COLO668 (cell line): ENCODE results near the gene SRSF3.
"Not testable (repeated sequence)": the region's sequence is repeated elsewhere in the genome, so short reads cannot be mapped to it uniquely, and the experiment has no call there.

Source experiments
- DNase-seq: peaks from one replicate; lab custom pipeline; 2025; ENCODE audit not compliant: unreplicated experiment; lab: John Stamatoyannopoulos, UW

The SRSF3 gene

GRCh38 chr6:36594029-36594815, at the start of gene SRSF3:
Gene SRSF3 (plus strand): TSS chr6:36594362. CDS start chr6:36596763, 2,401 bp downstream.
- DNase-seq: peak; percentile 94

- DNase-seq: no peak
Measured at GRCh38 chr6:36545767-36546307, 48.3 kb upstream of the SRSF3 start.

- no peak for DNase-seq
Measured at GRCh38 chr6:36546308-36546919, 47.7 kb upstream of the SRSF3 start.

- DNase-seq: peak; percentile 83
Measured at GRCh38 chr6:36546920-36547645, 47.1 kb upstream of the SRSF3 start, which contains the start of gene STK38. Gene STK38 (minus strand): TSS chr6:36547479. CDS start chr6:36540202, 7,277 bp downstream.

GRCh38 chr6:36547646-36548400, 46.3 kb upstream of the SRSF3 start:
- no peak for DNase-seq

GRCh38 chr6:36548401-36548743, 45.8 kb upstream of the SRSF3 start:
- no peak for DNase-seq

GRCh38 chr6:36550473-36551000, 43.6 kb upstream of the SRSF3 start:
- no peak for DNase-seq

- no peak for DNase-seq
Measured at GRCh38 chr6:36555750-36556252, 38.4 kb upstream of the SRSF3 start.

GRCh38 chr6:36556281-36556680, 37.9 kb upstream of the SRSF3 start:
- no peak for DNase-seq

- DNase-seq: no peak
Measured at GRCh38 chr6:36559011-36559793, 35.0 kb upstream of the SRSF3 start.

GRCh38 chr6:36560822-36561221, 33.3 kb upstream of the SRSF3 start:
- no peak for DNase-seq

- no peak for DNase-seq
Measured at GRCh38 chr6:36563237-36563927, 30.8 kb upstream of the SRSF3 start.

- DNase-seq: no peak
Measured at GRCh38 chr6:36563928-36564284, 30.3 kb upstream of the SRSF3 start.

- no peak for DNase-seq
Measured at GRCh38 chr6:36566418-36566905, 27.7 kb upstream of the SRSF3 start.

GRCh38 chr6:36570264-36570663, 23.9 kb upstream of the SRSF3 start:
- DNase-seq: no peak

- DNase-seq: no peak
Measured at GRCh38 chr6:36571122-36572043, 22.8 kb upstream of the SRSF3 start.

- DNase-seq: not testable (repeated sequence)
Measured at GRCh38 chr6:36572353-36573311, 21.5 kb upstream of the SRSF3 start.
